BJ (cell line): ENCODE measurements around the gene TANC1. TPM values are rescaled to one million over a fixed set of nuclear protein-coding genes. Genes with fewer than 3 reads are reported as not detected.
A peak's percentile ranks its signal among the peaks of the same experiment; 100 is the strongest.

Experiments used
- CTCF ChIA-PET: fragments of 350-600 bp; formaldehyde crosslinking; extraction: SDS; loops from one replicate; lab custom pipeline; 2021; ENCODE audit warnings: antibody characterized with exemption, inconsistent platforms; lab: Yijun Ruan, JAX
- POLR2A ChIA-PET: fragments of 300-600 bp; sonication (Branson Sonifier 250); formaldehyde crosslinking; extraction: SDS; loops from one replicate; lab custom pipeline; 2021; ENCODE audit warnings: antibody characterized with exemption; lab: Charles Lee
- DNase-seq: peaks from one replicate; pipeline ENCODE4 v3.0.0-alpha.2; 2011; ENCODE audit warnings: low read depth
- H3K27me3 ChIP-seq: 2 replicates; pipeline ENCODE4 v1.6.0; 2011; ENCODE audit warnings: low read length; ENCODE audit not compliant: control insufficient read depth, insufficient read depth
- H3K36me3 ChIP-seq: 2 replicates; pipeline ENCODE4 v1.5.1; 2011; ENCODE audit warnings: low read length; ENCODE audit not compliant: control insufficient read depth, insufficient read depth
- H3K4me3 ChIP-seq: 2 replicates; pipeline ENCODE4 v1.5.1; 2011; ENCODE audit warnings: low read depth, mild to moderate bottlenecking, control low read depth, low read length
- CTCF ChIP-seq: IDR thresholded peaks from 2 replicates; pipeline ENCODE4 v1.5.1; 2011; ENCODE audit warnings: low read depth, mild to moderate bottlenecking, control low read depth, inconsistent platforms, low read length, moderate library complexity; ENCODE audit not compliant: insufficient read depth
- polyA plus RNA-seq: library from polyadenylated mRNA; depleted of rRNA; stranded (reverse); fragments of >200 nt; gene quantifications from 2 replicates; pipeline ENCODE4 v1.2.3, GENCODE V29; 2011

Gene TANC1
- polyA plus RNA-seq, 1 experiment, result 22.0 TPM

GRCh38 chr2:159164457-159164911 lies 196.0 kb downstream of the TANC1 start:
- ChIA-PET CTCF (interaction anchor here (1.3 kb wide), 3 partner anchors 10 to 45 kb away, joined by 3 to 5 read pairs (median 5); no protein-coding TSS in a partner anchor), POLR2A (no interaction called here)
- DNase-seq, result no peak

GRCh38 chr2:159165048-159165447 lies 196.6 kb downstream of the TANC1 start:
- Histone ChIP-seq H3K27me3 (no peaks in the 10 kb centered on the region), H3K36me3 (peaks cover 3% of the 10 kb centered on the region), H3K4me3 (no peak overlapping the region)
- ChIA-PET CTCF (interaction anchor here (0.7 to 1.3 kb wide), 2 partner anchors 9 to 46 kb away, joined by 3 read pairs; no protein-coding TSS in a partner anchor), POLR2A (no interaction called here)
- no peak for DNase-seq
- no peak for TF ChIP-seq CTCF

More at GRCh38 chr2:159164457-159164911, 196.0 kb downstream of the TANC1 start:
- TF ChIP-seq CTCF, result no peak
- no peak overlapping the region for H3K4me3 ChIP-seq
- H3K36me3 ChIP-seq, result peaks cover 3% of the 10 kb centered on the region
- H3K27me3 ChIP-seq, result no peaks in the 10 kb centered on the region

GRCh38 chr2:159168707-159169106 lies 200.3 kb downstream of the TANC1 start:
- H3K4me3 ChIP-seq, result no peak overlapping the region
- POLR2A ChIA-PET, result no interaction called here
- CTCF ChIA-PET, result interaction anchor here (1.2 kb wide), 1 partner anchor 38 kb away, joined by 3 read pairs; no protein-coding TSS in a partner anchor
- H3K36me3 ChIP-seq, result peaks cover 6% of the 10 kb centered on the region; the same call in 1 of the 2 replicates
- H3K27me3 ChIP-seq, result no peaks in the 10 kb centered on the region
- no peak for DNase-seq
- TF ChIP-seq CTCF, result peak; percentile 31; the same call in 1 of the 2 replicates

- peaks cover 10% of the 10 kb centered on the region for H3K36me3 ChIP-seq
- POLR2A ChIA-PET, result no interaction called here
- CTCF ChIA-PET, result interaction anchor here (1.2 kb wide), 1 partner anchor 38 kb away, joined by 3 read pairs; no protein-coding TSS in a partner anchor
- no peak for TF ChIP-seq CTCF
- no peak overlapping the region for H3K4me3 ChIP-seq
- DNase-seq, result no peak
- no peaks in the 10 kb centered on the region for H3K27me3 ChIP-seq
These were observed 200.7 kb downstream of the TANC1 start for GRCh38 chr2:159169187-159169586.

GRCh38 chr2:159172403-159172802 lies 204.0 kb downstream of the TANC1 start:
- POLR2A ChIA-PET, result no interaction called here
- Histone ChIP-seq H3K36me3 (peaks cover 13% of the 10 kb centered on the region), H3K27me3 (no peaks in the 10 kb centered on the region), H3K4me3 (no peak overlapping the region)
- CTCF ChIA-PET, result interaction anchor here (0.7 kb wide), 1 partner anchor 148 kb away, joined by 3 read pairs; no protein-coding TSS in a partner anchor
- TF ChIP-seq CTCF, result no peak
- DNase-seq, result no peak
